ENCODE measurements around the gene KITLG.
"Not testable (repeated sequence)": the region's sequence is repeated elsewhere in the genome, so short reads cannot be mapped to it uniquely, and the experiment has no call there.

Gene KITLG

GRCh38 chr12:88544991-88545980, 35.0 kb downstream of the KITLG start:
- no peak for DNase-seq (ENCODE audit: low read depth in 2 of 2)

DNA sequence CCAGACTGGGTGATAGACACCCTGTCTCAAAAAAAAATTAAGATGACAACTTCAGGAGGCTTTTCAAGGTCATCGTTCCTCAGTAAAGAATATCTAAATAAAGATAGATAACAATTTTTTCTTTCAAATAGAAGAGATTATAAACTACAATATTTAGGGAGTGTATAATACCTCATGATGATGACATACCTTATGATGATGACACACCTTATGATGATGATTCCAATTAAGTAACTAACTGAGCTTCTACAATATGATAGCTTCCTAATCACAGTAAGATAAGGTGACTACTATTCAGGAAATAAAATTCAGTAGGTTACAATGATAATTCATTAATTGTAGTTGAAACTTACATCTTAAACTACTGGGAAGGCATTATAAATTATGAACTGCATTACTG, 40.4 kb downstream of the KITLG start:
- DNase-seq (ENCODE audit: low read depth in 2 of 2) = no peak

DNA sequence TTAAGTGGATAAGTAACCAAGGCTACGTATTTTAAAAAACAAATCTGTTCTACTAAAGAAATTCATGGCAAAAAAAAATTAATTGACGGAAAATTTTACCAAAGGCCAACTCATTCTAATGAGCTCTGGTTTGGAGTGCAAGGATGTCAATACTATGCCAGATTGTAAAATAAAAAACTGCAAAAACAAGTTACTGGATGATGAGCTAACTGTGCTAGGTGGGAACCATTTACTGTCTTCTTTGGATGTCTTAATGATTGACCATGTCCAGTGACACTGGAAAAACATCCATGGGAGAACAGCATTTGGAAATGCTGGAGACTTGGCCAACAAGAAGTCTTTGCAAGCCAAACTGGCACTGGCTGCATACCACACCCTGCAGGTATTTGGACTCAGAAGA, 41.6 kb downstream of the KITLG start:
- DNase-seq (ENCODE audit: low read depth in 2 of 2) = no peak

- no peak for DNase-seq (ENCODE audit: low read depth in 2 of 2)
These were observed 42.0 kb downstream of the KITLG start for GRCh38 chr12:88538250-88538649.

DNA sequence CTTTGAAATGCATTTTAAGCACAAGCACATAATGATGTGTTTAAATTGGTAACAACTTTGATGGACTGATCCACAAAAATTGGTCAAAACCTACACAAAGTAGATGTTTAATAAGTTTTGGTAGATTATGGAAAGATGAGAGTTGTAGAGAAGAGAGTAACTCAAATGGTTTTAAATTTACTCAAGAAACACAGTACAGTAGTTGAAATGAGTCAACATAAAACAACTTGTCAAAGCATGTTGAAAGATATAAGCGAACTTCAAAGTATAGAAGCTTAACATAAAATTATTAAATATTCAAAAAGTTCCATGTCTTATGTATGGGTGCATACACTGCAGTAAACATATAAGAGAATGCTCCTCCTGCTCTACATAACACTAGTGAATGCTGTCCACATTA, 49.4 kb downstream of the KITLG start:
- no peak for DNase-seq (ENCODE audit: low read depth in 2 of 2)

GRCh38 chr12:88529531-88530488, 50.5 kb downstream of the KITLG start:
- DNase-seq (ENCODE audit: low read depth in 2 of 2) = no peak

GRCh38 chr12:88522961-88523360, 57.3 kb downstream of the KITLG start:
- DNase-seq (ENCODE audit: low read depth in 2 of 2) = no peak

- no peak for DNase-seq (ENCODE audit: low read depth in 2 of 2)
These were observed 59.8 kb downstream of the KITLG start for GRCh38 chr12:88520436-88520820.

DNA sequence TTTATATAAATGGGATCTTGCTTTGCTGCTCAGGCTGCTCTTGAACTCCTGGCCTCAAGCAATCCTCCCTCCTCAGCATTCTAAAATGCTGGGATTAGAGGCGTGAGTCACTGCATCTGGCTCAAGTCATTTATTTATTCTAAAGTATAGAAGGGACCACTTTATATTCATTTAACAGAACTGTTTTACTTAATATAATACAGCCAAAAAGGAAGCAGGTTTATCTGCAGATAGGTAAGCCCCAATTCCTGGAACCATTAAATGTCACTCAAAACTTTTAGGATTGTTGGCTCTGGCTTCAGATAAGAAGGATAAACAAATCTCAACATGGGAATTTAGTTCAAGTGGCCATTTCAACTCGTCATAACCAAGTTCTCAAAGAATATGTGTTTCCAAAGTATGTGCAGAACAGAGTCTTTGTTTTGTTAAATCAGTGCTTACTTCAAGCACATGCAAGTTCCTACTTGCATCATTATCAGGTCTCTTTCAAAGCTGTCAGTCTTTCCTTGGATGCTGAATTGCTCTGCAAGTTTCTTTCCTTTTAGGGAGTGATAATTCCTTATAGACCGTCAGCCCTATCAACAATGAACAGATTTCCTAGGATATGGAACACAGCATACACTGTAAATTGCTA, 60.4 kb downstream of the KITLG start:
- DNase-seq (ENCODE audit: low read depth in 2 of 2) = no peak

- no peak for DNase-seq (ENCODE audit: low read depth in 2 of 2)
These were observed 61.3 kb downstream of the KITLG start for GRCh38 chr12:88518863-88519403.

GRCh38 chr12:88516811-88517210, 63.5 kb downstream of the KITLG start:
- DNase-seq (ENCODE audit: low read depth in 2 of 2) = no peak

- DNase-seq (ENCODE audit: low read depth in 2 of 2) = no peak
These were observed 69.4 kb downstream of the KITLG start for GRCh38 chr12:88510843-88511242.

DNA sequence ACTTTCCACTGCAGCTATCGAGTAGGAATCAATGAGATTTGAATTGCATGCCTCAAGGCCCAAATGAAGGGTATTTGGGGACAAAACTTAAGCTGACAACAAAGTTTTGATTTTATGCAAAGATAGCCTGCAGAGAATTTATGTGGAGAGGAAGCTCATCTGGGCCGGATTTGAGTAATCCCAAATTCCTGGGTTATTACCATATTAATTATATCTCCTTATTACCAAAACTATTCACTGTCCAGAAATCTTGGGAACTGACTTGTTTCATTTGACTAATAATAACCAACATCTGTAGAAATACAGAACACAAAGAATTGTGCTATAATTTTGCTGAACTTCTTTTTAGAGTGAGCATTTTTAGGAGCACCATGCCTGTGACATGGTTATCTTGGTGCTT, 70.4 kb downstream of the KITLG start:
- DNase-seq (ENCODE audit: low read depth in 2 of 2) = no peak

- no peak for DNase-seq (ENCODE audit: low read depth in 2 of 2)
These were observed 70.9 kb downstream of the KITLG start for GRCh38 chr12:88509347-88509746.

DNA sequence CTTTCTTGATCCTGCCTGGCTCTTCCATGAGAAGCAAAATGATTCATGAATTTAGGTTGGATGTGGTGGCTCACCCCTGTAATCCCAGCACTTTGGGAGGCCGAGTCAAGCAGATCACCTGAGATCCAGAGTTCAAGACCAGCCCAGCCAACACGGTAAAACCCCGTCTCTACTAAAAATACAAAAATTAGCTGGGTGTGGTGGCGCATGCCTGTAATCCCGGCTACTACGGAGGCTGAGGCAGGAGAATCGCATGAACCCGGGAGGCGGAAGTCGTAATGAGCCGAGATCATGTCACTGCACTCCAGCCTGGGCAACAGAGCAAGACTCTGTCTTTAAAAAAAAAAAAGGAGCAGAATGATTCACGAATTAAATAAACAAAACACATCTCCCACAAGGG, 72.4 kb downstream of the KITLG start:
- DNase-seq (ENCODE audit: low read depth in 2 of 2) = not testable (repeated sequence)

DNA sequence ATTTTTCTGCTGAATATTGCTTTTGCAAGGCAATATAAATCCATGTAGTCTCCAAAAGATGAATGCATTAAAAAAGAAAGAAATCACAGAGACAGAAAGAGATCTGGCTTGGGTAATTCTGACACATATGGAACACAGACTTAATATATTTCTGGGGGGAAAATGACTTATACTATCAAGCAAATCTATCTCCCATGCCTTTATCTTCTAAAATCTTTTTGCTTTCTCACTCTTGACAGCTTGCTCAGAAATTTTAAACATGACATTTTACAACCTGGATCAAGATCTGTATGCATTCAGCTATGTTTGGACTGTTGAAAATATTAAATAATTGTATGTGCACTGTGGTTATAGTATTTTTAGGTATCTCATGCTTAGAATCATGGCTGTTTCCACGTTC, 73.0 kb downstream of the KITLG start:
- DNase-seq (ENCODE audit: low read depth in 2 of 2) = no peak

GRCh38 chr12:88505696-88506095, 74.6 kb downstream of the KITLG start:
- DNase-seq (ENCODE audit: low read depth in 2 of 2) = no peak

- DNase-seq (ENCODE audit: low read depth in 2 of 2) = no peak
These were observed 77.0 kb downstream of the KITLG start for GRCh38 chr12:88503281-88503703.

DNA sequence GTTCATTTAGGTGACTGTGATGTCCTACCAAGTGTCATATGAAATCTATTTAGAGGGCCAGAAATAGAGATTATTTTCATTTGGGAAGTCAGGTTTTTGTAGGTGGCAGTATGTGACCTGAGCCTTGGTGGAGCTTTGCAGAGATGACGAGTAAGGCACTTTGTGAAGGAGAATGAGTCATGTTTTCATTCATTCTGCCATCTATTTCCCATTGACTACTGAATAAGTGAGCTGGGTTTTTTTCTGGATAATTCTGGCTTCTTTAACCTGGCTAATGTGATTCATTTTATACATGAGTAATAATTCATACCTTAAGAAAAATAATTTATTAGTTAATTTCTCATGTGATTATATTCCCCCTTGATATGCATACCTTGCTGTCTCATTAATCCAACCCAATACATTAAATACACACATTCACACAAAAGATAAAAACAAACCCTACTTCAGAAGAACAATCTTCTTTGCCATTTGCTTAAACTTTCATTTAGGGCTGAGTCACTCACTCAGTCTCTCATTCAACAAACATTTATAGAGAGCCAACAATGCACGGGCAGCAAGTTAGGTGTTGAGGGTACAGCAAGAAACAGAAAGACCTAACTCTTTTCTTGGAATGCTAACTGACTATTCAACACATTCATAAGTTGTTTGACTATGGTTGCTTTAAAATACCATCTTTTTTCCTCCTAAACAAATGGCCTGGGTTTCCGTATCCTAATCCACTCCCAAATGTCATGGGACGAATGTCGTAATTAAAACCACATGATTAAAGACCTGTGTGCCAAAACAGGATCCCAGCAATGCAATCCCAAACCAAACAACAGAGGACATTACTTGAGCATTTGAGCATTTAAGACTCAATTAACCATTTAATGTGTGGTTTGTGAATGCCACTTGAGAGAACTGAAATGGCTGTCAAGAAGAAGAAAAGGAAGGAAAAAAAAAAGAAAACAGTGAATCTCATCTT, 78.0 kb downstream of the KITLG start:
- DNase-seq (ENCODE audit: low read depth in 2 of 2) = no peak

DNA sequence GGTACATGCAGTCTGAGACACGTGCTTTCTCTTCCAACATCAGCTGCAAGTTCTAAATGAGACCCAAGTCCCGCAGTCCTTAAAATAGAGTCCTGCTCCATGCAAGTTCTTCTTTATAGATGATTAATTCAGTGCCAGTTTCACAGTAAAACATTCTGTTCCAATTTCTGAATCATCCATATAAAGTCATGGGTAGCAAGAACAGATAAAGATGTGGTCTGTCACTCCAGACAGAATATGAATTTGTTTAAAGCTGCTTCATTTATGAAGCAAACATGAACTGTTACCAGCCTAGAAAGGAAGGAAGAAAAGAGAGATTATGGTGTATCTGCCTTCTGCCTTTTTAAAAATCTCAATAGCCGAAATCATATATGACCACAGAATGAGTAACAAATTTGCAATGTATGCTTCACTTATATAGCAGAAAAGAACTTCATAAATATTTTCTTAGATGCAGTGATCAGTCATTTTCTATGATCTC, 83.3 kb downstream of the KITLG start:
- no peak for DNase-seq (ENCODE audit: low read depth in 2 of 2)

Measured in stimulated activated CD8-positive, alpha-beta memory T cell treated with anti-CD3 and anti-CD28 coated beads, Interleukin-15, amount 100 ng/mL, for 4 hours (primary cell).